Neuronal stem cell (in vitro differentiated cells): ENCODE measurements around the gene COL5A1.

Experiments used
- DNase-seq: peaks from one replicate; pipeline ENCODE4 v3.0.0-alpha.2; 2013; ENCODE audit warnings: low spot score
- H2AFZ ChIP-seq: one replicate; pipeline ENCODE4 v1.6.1; 2013; ENCODE audit warnings: mild to moderate bottlenecking, low read length, inconsistent platforms
- H2AK5ac ChIP-seq: 2 replicates; pipeline ENCODE4 v1.6.1; 2013; ENCODE audit warnings: low read depth, mild to moderate bottlenecking, inconsistent platforms, low read length, moderate library complexity, mixed read lengths
- H2BK120ac ChIP-seq: 2 replicates; pipeline ENCODE4 v1.6.1; 2013; ENCODE audit warnings: low read depth, mild to moderate bottlenecking, inconsistent platforms, low read length, moderate library complexity, mixed read lengths
- H2BK12ac ChIP-seq: one replicate; pipeline ENCODE4 v1.6.1; 2013; ENCODE audit warnings: low read length, inconsistent platforms
- H2BK15ac ChIP-seq: 2 replicates; pipeline ENCODE4 v1.6.1; 2013; ENCODE audit warnings: mild to moderate bottlenecking, low read length, inconsistent platforms, mixed read lengths
- H2BK5ac ChIP-seq: one replicate; pipeline ENCODE4 v1.6.1; 2013; ENCODE audit warnings: inconsistent platforms, mild to moderate bottlenecking, low read length, moderate library complexity
- H3K14ac ChIP-seq: one replicate; pipeline ENCODE4 v1.6.1; 2013; ENCODE audit warnings: low read length, inconsistent platforms
- H3K18ac ChIP-seq: 2 replicates; pipeline ENCODE4 v1.6.1; 2013; ENCODE audit warnings: low read length, inconsistent platforms
- H3K23ac ChIP-seq: 2 replicates; pipeline ENCODE4 v1.6.1; 2013; ENCODE audit warnings: low read depth, mild to moderate bottlenecking, mixed read lengths, low read length, inconsistent platforms; ENCODE audit not compliant: poor library complexity
- H3K27ac ChIP-seq: replicated peaks from 3 replicates; pipeline ENCODE4 v1.5.1; 2013; ENCODE audit warnings: low read length, inconsistent platforms
- H3K27me3 ChIP-seq, 3 experiments: 2 replicates each; pipeline ENCODE4 v1.6.1; 2013; ENCODE audit warnings: low read length in 3 of 3, mild to moderate bottlenecking in 2 of 3, inconsistent platforms in 1 of 3, low read depth in 1 of 3, mixed read lengths in 1 of 3, moderate library complexity in 1 of 3; ENCODE audit not compliant: control insufficient read depth in 3 of 3, insufficient read depth in 3 of 3
- H3K36me3 ChIP-seq, 2 donors: replicated peaks in 1 of 2; 2 replicates each; pipeline ENCODE4 v1.6.1; 2013; ENCODE audit warnings: low read length in 2 of 2; ENCODE audit not compliant: control insufficient read depth in 2 of 2, insufficient read depth in 2 of 2
- H3K4ac ChIP-seq: 2 replicates; pipeline ENCODE4 v1.6.1; 2013; ENCODE audit warnings: inconsistent platforms, mild to moderate bottlenecking, low read length, moderate library complexity
- H3K4me1 ChIP-seq, 2 donors: 1 replicate in 1 of 2; 2 replicates in 1 of 2; pipeline ENCODE4 v1.6.1; 2013; ENCODE audit warnings: low read length in 2 of 2, low read depth in 1 of 2; ENCODE audit not compliant: control insufficient read depth in 2 of 2, insufficient read depth in 1 of 2
- H3K4me2 ChIP-seq: one replicate; pipeline ENCODE4 v1.6.1; 2013; ENCODE audit warnings: mild to moderate bottlenecking, low read length, inconsistent platforms; ENCODE audit not compliant: insufficient read depth, poor library complexity, severe bottlenecking
- H3K4me3 ChIP-seq, 2 donors: 2 replicates each; pipeline ENCODE4 v1.5.1; 2013; ENCODE audit warnings: low read length in 2 of 2, mild to moderate bottlenecking in 2 of 2, inconsistent platforms in 1 of 2, moderate library complexity in 1 of 2
- H3K79me1 ChIP-seq: one replicate; pipeline ENCODE4 v1.6.1; 2013; ENCODE audit warnings: low read depth, mild to moderate bottlenecking, inconsistent platforms, low read length, moderate library complexity
- H3K9ac ChIP-seq: one replicate; pipeline ENCODE4 v1.6.1; 2013; ENCODE audit warnings: mild to moderate bottlenecking, low read depth, low read length, inconsistent platforms; ENCODE audit not compliant: poor library complexity
- H3K9me3 ChIP-seq, 2 donors: replicated peaks in 1 of 2; 2 replicates each; pipeline versions ENCODE3 to v1.6.1; 2013; ENCODE audit warnings: low read length in 2 of 2, mild to moderate bottlenecking in 2 of 2, inconsistent platforms in 1 of 2, low read depth in 1 of 2, mixed read lengths in 1 of 2, moderate library complexity in 1 of 2; ENCODE audit not compliant: control insufficient read depth in 2 of 2, insufficient read depth in 1 of 2
- H4K8ac ChIP-seq: one replicate; pipeline ENCODE4 v1.6.1; 2013; ENCODE audit warnings: low read depth, mild to moderate bottlenecking, inconsistent platforms, low read length, moderate library complexity
- H4K91ac ChIP-seq: one replicate; pipeline ENCODE4 v1.6.1; 2013; ENCODE audit warnings: low read length, low read depth, mild to moderate bottlenecking, inconsistent platforms; ENCODE audit not compliant: poor library complexity
- WGBS, 2 donors: extraction: QIAGEN DNeasy Blood & Tissue Kit; methylation state at CpG; one replicate each; pipeline ENCODE4 v1.1.7; 2013; ENCODE audit warnings: missing lambda C conversion rate in 2 of 2, mixed read lengths in 1 of 2; ENCODE audit not compliant: insufficient read length in 2 of 2, insufficient replicate concordance in 1 of 2; ENCODE audit errors: extremely low coverage in 2 of 2; 5-methylcytosine and 5-hydroxymethylcytosine counted together

COL5A1 gene

GRCh38 chr9:134884492-134884891 lies 242.9 kb downstream of the COL5A1 start:
- peaks cover 0 to 2% (median 0%) of the 10 kb centered on the region in 3 experiments for H3K27me3 ChIP-seq
- peak overlapping the region; percentile 42 for H2BK15ac ChIP-seq
- H2BK120ac ChIP-seq = no peak overlapping the region
- no peak overlapping the region for H3K9ac ChIP-seq
- no peaks in the 10 kb centered on the region for H3K79me1 ChIP-seq
- WGBS, 2 donors = no CpG with 5 or more reads among the region's 8 CpGs
- no peak overlapping the region for H2BK12ac ChIP-seq
- no peaks in the 10 kb centered on the region for H3K4me1 ChIP-seq
- H3K27ac ChIP-seq = no peak overlapping the region
- no peak overlapping the region for H4K8ac ChIP-seq
- H3K4me2 ChIP-seq = no peak overlapping the region
- no peak overlapping the region for H3K4ac ChIP-seq
- no peak overlapping the region for H3K14ac ChIP-seq
- H3K9me3 ChIP-seq = no peaks in the 10 kb centered on the region
- no peaks in the 10 kb centered on the region for H3K36me3 ChIP-seq
- H3K4me3 ChIP-seq = no peak overlapping the region
- DNase-seq = no peak
- no peak overlapping the region for H4K91ac ChIP-seq
- H3K23ac ChIP-seq = no peak overlapping the region
- H2AFZ ChIP-seq = no peak overlapping the region
- H2AK5ac ChIP-seq = peak overlapping the region; percentile 59
- H3K18ac ChIP-seq = peak overlapping the region; percentile 33
- no peak overlapping the region for H2BK5ac ChIP-seq

GRCh38 chr9:134885001-134885678 lies 243.5 kb downstream of the COL5A1 start:
- Histone ChIP-seq H3K18ac (peak overlapping the region; percentile 74), H3K79me1 (no peaks in the 10 kb centered on the region), H2BK12ac (no peak overlapping the region), H3K27ac (no peak overlapping the region), H2AK5ac (no peak overlapping the region), H2BK120ac (no peak overlapping the region), H3K4me2 (no peak overlapping the region), H3K23ac (no peak overlapping the region), H3K27me3 (peaks cover 0 to 6% (median 0%) of the 10 kb centered on the region in 3 experiments), H3K14ac (no peak overlapping the region), H3K4ac (no peak overlapping the region), H4K8ac (no peak overlapping the region), H3K9me3 (no peaks in the 10 kb centered on the region), H2AFZ (no peak overlapping the region), H3K36me3 (no peaks in the 10 kb centered on the region), H4K91ac (no peak overlapping the region), H3K9ac (no peak overlapping the region), H3K4me3 (no peak overlapping the region), H3K4me1 (no peaks in the 10 kb centered on the region), H2BK5ac (no peak overlapping the region), H2BK15ac (no peak overlapping the region)
- no peak for DNase-seq
- no CpG with 5 or more reads among the region's 22 CpGs for WGBS, 2 donors

DNA sequence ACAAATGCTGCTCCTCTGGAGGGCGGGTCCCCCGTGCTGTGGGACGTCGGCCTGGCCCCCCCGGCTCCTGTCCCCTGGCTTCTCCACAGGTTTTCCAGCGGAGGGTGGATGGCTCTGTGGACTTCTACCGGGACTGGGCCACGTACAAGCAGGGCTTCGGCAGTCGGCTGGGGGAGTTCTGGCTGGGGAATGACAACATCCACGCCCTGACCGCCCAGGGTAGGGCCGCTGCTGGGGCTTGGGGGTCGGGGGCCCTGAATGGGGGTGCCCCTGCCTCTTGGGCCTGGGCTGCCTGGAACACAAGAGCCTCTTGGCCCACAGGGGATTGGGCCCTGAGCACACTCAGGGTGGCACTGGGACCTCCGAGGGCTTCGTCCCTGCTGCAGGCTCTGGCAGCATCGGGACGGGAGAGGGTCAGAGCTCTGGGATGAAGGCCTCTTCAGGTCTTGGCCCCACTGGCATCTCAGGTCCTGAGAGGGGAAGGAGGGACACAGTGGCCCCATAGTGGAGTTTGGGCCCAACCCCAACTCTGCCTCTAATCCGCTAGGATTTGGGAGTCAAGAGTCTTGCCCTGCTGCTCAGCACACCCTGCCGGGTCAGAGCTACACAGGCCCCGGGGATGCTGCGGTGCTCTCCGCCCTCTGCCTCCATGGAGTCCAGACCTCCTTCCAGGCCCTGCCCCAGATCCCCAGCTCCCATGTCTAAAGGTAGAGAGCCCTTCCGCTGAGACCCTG lies 244.2 kb downstream of the COL5A1 start:
- no peak for DNase-seq
- Histone ChIP-seq H3K9ac (no peak overlapping the region), H3K18ac (peak overlapping the region; percentile 53), H2BK12ac (no peak overlapping the region), H3K23ac (no peak overlapping the region), H2BK120ac (no peak overlapping the region), H3K4me3 (no peak overlapping the region), H4K8ac (no peak overlapping the region), H3K27ac (no peak overlapping the region), H3K4ac (no peak overlapping the region), H3K79me1 (no peaks in the 10 kb centered on the region), H3K9me3 (no peaks in the 10 kb centered on the region), H2AK5ac (peak overlapping the region; percentile 79), H3K14ac (no peak overlapping the region), H4K91ac (no peak overlapping the region), H2AFZ (no peak overlapping the region), H2BK5ac (no peak overlapping the region), H3K4me1 (no peaks in the 10 kb centered on the region), H3K27me3 (peaks cover 0 to 8% (median 0%) of the 10 kb centered on the region in 3 experiments), H3K36me3 (no peaks in the 10 kb centered on the region), H2BK15ac (no peak overlapping the region), H3K4me2 (no peak overlapping the region)
- WGBS, 2 donors = no CpG with 5 or more reads among the region's 24 CpGs

DNA sequence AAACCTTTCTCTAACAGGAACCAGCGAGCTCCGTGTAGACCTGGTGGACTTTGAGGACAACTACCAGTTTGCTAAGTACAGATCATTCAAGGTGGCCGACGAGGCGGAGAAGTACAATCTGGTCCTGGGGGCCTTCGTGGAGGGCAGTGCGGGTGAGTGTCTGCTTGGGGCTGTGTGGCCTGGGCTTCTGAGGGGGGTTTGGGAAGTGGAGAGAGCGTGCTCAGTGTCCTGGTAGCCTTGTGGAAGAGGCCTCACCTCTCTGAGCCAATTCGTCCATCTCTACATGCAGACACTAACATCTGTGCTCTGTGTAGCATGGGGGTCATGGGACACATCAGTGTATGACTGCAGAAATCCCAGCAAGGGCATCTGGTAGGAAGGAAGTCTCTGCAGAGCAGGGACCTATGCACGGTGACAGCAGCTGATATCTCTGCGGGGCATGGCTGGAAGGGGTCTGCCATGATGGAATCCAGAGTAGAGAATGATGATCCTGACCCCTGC lies 244.9 kb downstream of the COL5A1 start:
- H2BK5ac ChIP-seq = no peak overlapping the region
- H3K14ac ChIP-seq = no peak overlapping the region
- H3K9ac ChIP-seq = no peak overlapping the region
- H3K36me3 ChIP-seq = no peaks in the 10 kb centered on the region
- no peak overlapping the region for H3K18ac ChIP-seq
- H3K4me3 ChIP-seq = no peak overlapping the region
- no CpG with 5 or more reads among the region's 11 CpGs for WGBS, 2 donors
- H3K79me1 ChIP-seq = no peaks in the 10 kb centered on the region
- H2BK15ac ChIP-seq = no peak overlapping the region
- no peak overlapping the region for H2BK120ac ChIP-seq
- no peak overlapping the region for H2AFZ ChIP-seq
- H3K27me3 ChIP-seq = peaks cover 0 to 9% (median 0%) of the 10 kb centered on the region in 3 experiments
- no peak overlapping the region for H4K8ac ChIP-seq
- no peak overlapping the region for H2BK12ac ChIP-seq
- no peak overlapping the region for H2AK5ac ChIP-seq
- DNase-seq = no peak
- no peak overlapping the region for H3K23ac ChIP-seq
- H3K27ac ChIP-seq = no peak overlapping the region
- H4K91ac ChIP-seq = no peak overlapping the region
- no peak overlapping the region for H3K4me2 ChIP-seq
- no peaks in the 10 kb centered on the region for H3K9me3 ChIP-seq
- H3K4ac ChIP-seq = no peak overlapping the region
- no peaks in the 10 kb centered on the region for H3K4me1 ChIP-seq
